ENCODE data around the gene CCNY. TPM values are rescaled to one million over a fixed set of nuclear protein-coding genes. Genes with fewer than 3 reads are reported as not detected.

Gene CCNY
- total and polyA plus RNA-seq, 2 of the 13 experiments (the other 11 are each of a cell fraction or from before 2014, with no cell fraction given) = 48.2 to 54.7 TPM

GRCh38 chr10:35396560-35397434, 60.5 kb downstream of the CCNY start (continued):
- TF ChIP-seq ZNF687 (CRISPR knock-in tag; IDR thresholded peaks at IDR 0.05) = peak; percentile 70
- TF ChIP-seq POLR2AphosphoS5 (IDR thresholded peaks at IDR 0.05; ENCODE audit: low read depth, low read length) = no peak
- no peak for TF ChIP-seq CBX5 (CRISPR knock-in tag; IDR thresholded peaks at IDR 0.05; ENCODE audit: borderline replicate concordance)
- no peak for TF ChIP-seq ZNF263 (CRISPR knock-in tag; IDR thresholded peaks at IDR 0.05)
- no peak for TF ChIP-seq ZSCAN25 (CRISPR knock-in tag; IDR thresholded peaks at IDR 0.05)
- TF ChIP-seq TOPORS (CRISPR knock-in tag; IDR thresholded peaks at IDR 0.05) = 0 out of 2 replicates have a peak, but pooled peaks have one; percentile 74
- TF ChIP-seq TRIM22 (IDR thresholded peaks at IDR 0.05) = no peak
- TF ChIP-seq ZNF530 (CRISPR knock-in tag; IDR thresholded peaks at IDR 0.05; ENCODE audit: low read depth) = no peak
- no peak for TF ChIP-seq TRIM24 (CRISPR knock-in tag; IDR thresholded peaks at IDR 0.05)
- TF ChIP-seq RFXANK (CRISPR knock-in tag; IDR thresholded peaks at IDR 0.05) = no peak
- TF ChIP-seq ATF7 (IDR thresholded peaks at IDR 0.05) = no peak
- no peak for TF ChIP-seq ATF7 (CRISPR knock-in tag; IDR thresholded peaks at IDR 0.05)
- TF ChIP-seq TSC22D2 (CRISPR knock-in tag; IDR thresholded peaks at IDR 0.05; ENCODE audit: borderline replicate concordance) = no peak
- TF ChIP-seq ZBTB7B (CRISPR knock-in tag; IDR thresholded peaks at IDR 0.05) = peak; percentile 77
- TF ChIP-seq KAT7 (CRISPR knock-in tag; IDR thresholded peaks at IDR 0.05; ENCODE audit: borderline replicate concordance) = no peak
- no peak for TF ChIP-seq TOE1 (CRISPR knock-in tag; IDR thresholded peaks at IDR 0.05)
- TF ChIP-seq RAD21 (CRISPR knock-in tag; IDR thresholded peaks at IDR 0.05) = no peak
- no peak for TF ChIP-seq TERF1 (CRISPR knock-in tag; IDR thresholded peaks at IDR 0.05)
- TF ChIP-seq ARID2 (CRISPR knock-in tag; IDR thresholded peaks at IDR 0.05; ENCODE audit: borderline replicate concordance) = no peak
- TF ChIP-seq ZNF260 (CRISPR knock-in tag; IDR thresholded peaks at IDR 0.05; ENCODE audit: borderline replicate concordance, low read depth) = no peak
- no peak for TF ChIP-seq ZNF431 (CRISPR knock-in tag; IDR thresholded peaks at IDR 0.05; ENCODE audit: borderline replicate concordance, low read depth)
- no peak for TF ChIP-seq SALL2 (CRISPR knock-in tag; IDR thresholded peaks at IDR 0.05)
- TF ChIP-seq SAFB2 (CRISPR knock-in tag; IDR thresholded peaks at IDR 0.05; ENCODE audit: borderline replicate concordance, low read depth) = no peak
- TF ChIP-seq BCL3 (CRISPR knock-in tag; IDR thresholded peaks at IDR 0.05) = no peak

Measured in HepG2 (cell line).